Heart left ventricle (tissue), 16 donors: Measurements from ENCODE around the gene NR2F1. TPM values are rescaled to one million over a fixed set of nuclear protein-coding genes. Genes with fewer than 3 reads are reported as not detected.

Experiments
- ATAC-seq, 4 donors: fragments of 200-7000 bp; cut with Tn5 transposase; one replicate each; pipeline ENCODE4 v1.9.1; 2020 to 2022; ENCODE audit warnings: moderate library complexity in 4 of 4, mild to moderate bottlenecking in 3 of 4, moderate number of reproducible peaks in 1 of 4
- DNase-seq, 5 donors: peaks; one replicate each; pipeline ENCODE4 v3.0.0-alpha.2; 2020
- H3K27ac ChIP-seq, 12 donors: fragments of 200-600 bp; sonication (generic) in 4 of 12; one replicate each; pipeline versions ENCODE4 v1.5.0 to v1.8.0; 2016 to 2022; ENCODE audit warnings: mild to moderate bottlenecking in 2 of 12
- H3K27me3 ChIP-seq, 9 donors: fragments of 200-600 bp; sonication (generic) in 2 of 9; one replicate each; pipeline versions ENCODE4 v1.5.1 to v1.8.0; 2016 to 2022; ENCODE audit warnings: mild to moderate bottlenecking in 3 of 9
- H3K36me3 ChIP-seq, 9 donors: fragments of 200-600 bp; sonication (generic) in 2 of 9; one replicate each; pipeline versions ENCODE4 v1.5.0 to v1.8.0; 2018 to 2022; ENCODE audit warnings: mild to moderate bottlenecking in 2 of 9
- H3K4me1 ChIP-seq, 12 donors: fragments of 200-600 bp; sonication (generic) in 4 of 12; one replicate each; pipeline versions ENCODE4 v1.5.0 to v1.8.0; 2016 to 2022; ENCODE audit warnings: mild to moderate bottlenecking in 3 of 12
- H3K4me3 ChIP-seq, 12 donors: fragments of 200-600 bp; sonication (generic) in 4 of 12; one replicate each; pipeline versions ENCODE4 v1.5.0 to v1.8.0; 2017 to 2022; ENCODE audit warnings: mild to moderate bottlenecking in 9 of 12, moderate library complexity in 4 of 12
- H3K9me3 ChIP-seq, 12 donors: fragments of 200-600 bp; sonication (generic) in 4 of 12; one replicate each; pipeline versions ENCODE4 v1.5.0 to v1.8.0; 2016 to 2022; ENCODE audit warnings: mild to moderate bottlenecking in 1 of 12
- CTCF ChIP-seq, 12 donors: fragments of 200-600 bp; sonication (generic) in 4 of 12; IDR thresholded peaks; one replicate each; pipeline versions ENCODE4 v1.5.0 to v1.8.0; 2018 to 2022; ENCODE audit warnings: antibody characterized with exemption in 12 of 12, mild to moderate bottlenecking in 5 of 12
- POLR2A ChIP-seq, 2 donors: fragments of 450-650 bp; IDR thresholded peaks; one replicate each; pipeline ENCODE4 v1.6.1; 2017; ENCODE audit warnings: antibody characterized with exemption in 2 of 2, mild to moderate bottlenecking in 2 of 2, moderate library complexity in 2 of 2
- WGBS, 4 donors: extraction: QIAGEN DNeasy Blood & Tissue Kit in 2 of 4; methylation state at CpG; one replicate each; pipeline versions ENCODE4 v1.1.5 to v1.1.7; 2013 to 2018; 5-methylcytosine and 5-hydroxymethylcytosine counted together
- intact Hi-C, 10 donors: fragments of 100-400 bp; cut with DNase I; formaldehyde crosslinking; loops; one replicate each; pipeline versions ENCODE4 v1.11.1 to v1.14.2; 2022
- polyA plus RNA-seq, 2 donors: library from polyadenylated mRNA; stranded (reverse); fragments of 200-250 nt; gene quantifications; one replicate each; pipeline ENCODE4 v1.2.3, GENCODE V29; 2013
- total RNA-seq, 9 donors: library from RNA; depleted of rRNA in 2 of 9; stranded (reverse); fragments of >200 nt in 2 of 9; fragmentation: NEBNext Ultra II Directional in 3 of 9; extraction: Animal tissue kit (Norgen Biotek cat#: 25700) in 3 of 9; gene quantifications; one replicate each; pipeline versions ENCODE4 v1.1.0 to v1.2.4, GENCODE V29; 2016 to 2023
- donor health status: ischemic (EF 13 %, LVEDD 7.1; RV severe dilation, severe dysfunction).
- donor health status: healthy with polysubstance abuse.
- donor health status: DM: no; HTN: yes; CAD: no.
- donor health status: DM: no; HTN: no; CAD: no.
- donor health status: ischemic (EF 25% LVEDD 6.9; RV normal size, moderate dysfunction).
- donor health status: ischemic (EF 25% LVEDD 5.7; RV mildly dilated, moderate dysfunction).
- donor health status: healthy.
- donor health status: DM: yes; HTN: yes; CAD: no.
- donor health status: ischemic (EF 35%, LVEDD 5.7; RV mildly dilated, moderate dysfunction).
- donor health status: nonischemic (EF 11% LVEDD 7.7; RV severe dilation, severe dysfunction).
- donor health status: DM: yes; HTN: yes; CAD: no.
- donor health status: PGD.
- donor health status: ischemic (EF 29% LVEDD 5.4; RV normal size, mild dysfunction).
- donor health status: nonischemic (EF 23%, LVEDD 6.1; RV moderate dilation, normal function).

NR2F1 gene
- total and polyA plus RNA-seq, 11 donors = 0.37 to 13.5 (median 0.57) TPM; not detected in 3

- no peak for DNase-seq
- TF ChIP-seq POLR2A (IDR thresholded peaks at IDR 0.05) (no peak), CTCF (IDR thresholded peaks at IDR 0.05) (no peak)
- ATAC-seq = no peak
- peaks cover 0 to 19% (median 4%) of the 10 kb centered on the region in 12 donors for H3K4me1 ChIP-seq
- intact Hi-C loops = loop anchor here in 1 of 10 donors (5.0 kb wide), 1 partner anchor 49 kb away; no protein-coding TSS in a partner anchor
- H3K27me3 ChIP-seq = peaks cover 0 to 12% (median 0%) of the 10 kb centered on the region in 9 donors
- H3K36me3 ChIP-seq = no peaks in the 10 kb centered on the region
- no peak overlapping the region for H3K4me3 ChIP-seq
- 78 to 84% (median 81%) methylated on average over 4 of the region's 4 CpGs for WGBS, 4 donors
- no peaks in the 10 kb centered on the region for H3K9me3 ChIP-seq
- H3K27ac ChIP-seq = no peak overlapping the region
Observed at GRCh38 chr5:93623153-93623552, 40.1 kb downstream of the NR2F1 start.

- no peak for TF ChIP-seq CTCF (IDR thresholded peaks at IDR 0.05)
- TF ChIP-seq POLR2A (IDR thresholded peaks at IDR 0.05) = no peak
- peaks cover 0 to 10% (median 0%) of the 10 kb centered on the region in 9 donors for H3K27me3 ChIP-seq
- H3K4me1 ChIP-seq = peaks cover 0 to 8% (median 0%) of the 10 kb centered on the region in 12 donors
- H3K36me3 ChIP-seq = no peaks in the 10 kb centered on the region
- H3K27ac ChIP-seq = no peak overlapping the region
- DNase-seq (no peak), ATAC-seq (no peak)
- H3K9me3 ChIP-seq = no peaks in the 10 kb centered on the region
- H3K4me3 ChIP-seq = no peak overlapping the region
- intact Hi-C loops = no loop called here
Observed at GRCh38 chr5:93626801-93627200, 43.8 kb downstream of the NR2F1 start.

DNA sequence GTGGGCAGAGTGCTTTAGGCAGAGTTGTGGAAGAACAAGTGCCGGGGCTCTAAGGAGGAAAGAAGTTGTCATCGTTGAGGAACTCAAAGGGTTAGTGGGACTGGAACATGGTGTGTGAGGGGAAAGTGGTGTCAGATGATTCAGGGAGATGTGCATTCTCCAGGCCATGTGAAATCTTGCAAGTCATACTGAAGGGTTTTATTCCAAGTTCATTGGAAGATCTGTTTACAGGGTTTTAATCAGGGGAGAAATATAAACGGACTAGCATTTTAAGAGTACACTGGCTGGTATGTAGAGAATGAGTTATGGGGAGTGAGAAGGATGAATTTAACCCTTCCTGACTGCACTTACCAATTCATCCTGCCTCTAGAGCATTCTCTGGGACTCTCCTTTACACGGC is 49.3 kb downstream of the NR2F1 start:
- WGBS, 4 donors = 80 to 88% (median 84%) methylated on average over 4 of the region's 4 CpGs
- H3K36me3 ChIP-seq = no peaks in the 10 kb centered on the region
- H3K4me3 ChIP-seq = no peak overlapping the region
- no peaks in the 10 kb centered on the region for H3K9me3 ChIP-seq
- H3K27ac ChIP-seq = no peak overlapping the region
- intact Hi-C loops = no loop called here
- no peak for DNase-seq
- TF ChIP-seq CTCF (IDR thresholded peaks at IDR 0.05) = no peak
- TF ChIP-seq POLR2A (IDR thresholded peaks at IDR 0.05) = no peak
- no peak for ATAC-seq
- H3K27me3 ChIP-seq = no peaks in the 10 kb centered on the region
- H3K4me1 ChIP-seq = no peaks in the 10 kb centered on the region

- no peak for DNase-seq
- Histone ChIP-seq H3K27me3 (no peaks in the 10 kb centered on the region), H3K9me3 (no peaks in the 10 kb centered on the region), H3K4me3 (no peak overlapping the region), H3K27ac (no peak overlapping the region), H3K36me3 (no peaks in the 10 kb centered on the region), H3K4me1 (no peaks in the 10 kb centered on the region)
- TF ChIP-seq CTCF (IDR thresholded peaks at IDR 0.05) (no peak), POLR2A (IDR thresholded peaks at IDR 0.05) (no peak)
- intact Hi-C loops = no loop called here
- no peak for ATAC-seq
Observed at GRCh38 chr5:93635991-93636390, 53.0 kb downstream of the NR2F1 start.
